Suppressor macrophage (primary cell): Measurements from ENCODE around the gene PKIB.
"Not testable (repeated sequence)": the region's sequence is repeated elsewhere in the genome, so short reads cannot be mapped to it uniquely, and the experiment has no call there.

ENCODE experiments used
- DNase-seq, 4 experiments: peaks; one replicate each; pipeline ENCODE4 v3.0.0-alpha.2; 2020 to 2022

The PKIB gene

DNA sequence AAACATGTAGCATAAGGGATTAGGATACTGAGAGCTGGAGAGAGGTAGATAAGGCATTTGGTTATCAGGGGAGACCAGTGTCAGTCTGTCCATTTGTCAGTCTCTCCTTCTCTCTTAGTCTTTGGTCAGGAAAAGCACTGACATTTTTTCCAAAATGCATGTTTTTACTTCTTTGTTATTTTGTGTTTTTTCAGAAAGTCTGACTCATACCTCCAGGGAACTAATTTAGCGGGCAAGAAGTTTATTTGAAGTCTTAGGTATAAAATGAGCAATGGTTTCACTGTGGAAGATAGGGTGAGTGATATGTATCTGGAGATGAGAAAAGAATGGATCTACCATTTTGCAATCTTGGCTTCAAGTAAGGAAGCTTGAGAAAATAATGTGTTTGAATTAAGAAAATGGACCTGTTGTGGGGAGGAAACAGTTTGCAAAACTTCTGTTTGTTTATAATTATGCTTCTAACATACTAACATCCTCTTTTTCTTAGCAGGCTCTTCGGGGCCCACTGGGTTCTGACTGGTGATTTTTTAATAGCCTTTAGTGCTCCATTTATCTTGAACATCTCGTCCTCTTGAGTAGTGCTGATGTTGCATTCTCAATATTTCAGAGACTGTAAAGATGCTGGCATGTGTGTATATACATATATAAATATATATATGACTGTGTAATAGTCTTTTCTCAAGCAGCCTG, 102.4 kb downstream of the PKIB start:
- DNase-seq, result peak; percentile 26 to 51 (median 44)

DNA sequence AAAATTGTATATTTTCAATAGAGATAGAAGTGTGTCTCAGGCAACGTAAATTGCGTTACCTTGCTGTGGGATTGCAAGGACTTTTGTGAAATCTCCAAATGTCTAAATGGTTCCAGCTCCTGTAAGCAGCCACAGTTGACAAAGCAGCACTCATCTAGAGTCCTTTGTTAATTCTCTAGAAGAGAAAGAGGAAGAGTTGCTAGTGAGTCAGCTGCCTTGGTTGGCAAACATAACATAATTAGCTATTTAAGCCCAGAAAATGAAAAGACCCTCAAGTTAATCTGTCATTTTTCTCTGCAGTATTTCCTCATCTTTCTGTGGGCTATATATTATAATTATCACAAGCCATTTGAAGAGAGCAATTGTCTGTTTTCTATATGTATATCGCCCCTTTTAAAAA, 102.9 kb downstream of the PKIB start:
- DNase-seq, result peak; percentile 62 to 84 (median 71)

DNA sequence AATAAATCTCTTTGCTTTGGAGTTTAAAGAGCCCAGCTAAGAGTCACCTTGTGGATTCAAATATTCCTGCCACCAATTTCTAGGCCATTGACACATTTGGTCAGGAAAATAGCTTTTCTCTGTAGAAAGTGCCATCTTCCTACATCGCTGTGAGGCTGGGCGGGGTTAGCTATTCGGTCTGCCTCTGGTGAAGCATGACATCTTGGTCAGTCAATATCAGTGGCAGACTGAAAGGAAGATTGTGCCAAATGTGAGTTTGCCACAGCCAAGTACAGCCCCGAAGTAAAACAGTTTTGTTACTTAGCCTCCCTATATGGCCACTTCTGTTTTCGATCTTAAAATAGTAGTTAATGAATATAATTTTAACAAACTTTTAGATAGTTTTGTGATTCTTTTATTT, 103.9 kb downstream of the PKIB start:
- DNase-seq, result no peak

DNA sequence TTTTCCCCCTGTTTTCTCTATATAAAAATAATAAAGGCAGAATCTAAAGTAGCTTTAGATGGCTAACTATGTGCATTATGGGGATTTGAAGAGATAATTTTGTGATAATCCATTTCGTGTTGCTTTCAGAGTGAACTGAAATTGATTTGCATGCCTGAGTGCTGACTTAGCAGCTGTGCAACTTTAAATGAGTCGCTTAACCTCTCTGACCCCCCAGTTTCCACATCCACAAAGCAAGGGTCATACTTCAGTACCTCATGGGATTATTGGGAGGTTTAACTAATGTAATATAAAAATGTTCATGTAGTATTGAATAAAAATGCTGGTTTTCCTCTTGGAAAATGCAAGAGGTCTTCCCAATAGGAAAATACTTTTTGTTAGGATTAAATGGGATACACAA, 105.5 kb downstream of the PKIB start:
- no peak for DNase-seq

DNA sequence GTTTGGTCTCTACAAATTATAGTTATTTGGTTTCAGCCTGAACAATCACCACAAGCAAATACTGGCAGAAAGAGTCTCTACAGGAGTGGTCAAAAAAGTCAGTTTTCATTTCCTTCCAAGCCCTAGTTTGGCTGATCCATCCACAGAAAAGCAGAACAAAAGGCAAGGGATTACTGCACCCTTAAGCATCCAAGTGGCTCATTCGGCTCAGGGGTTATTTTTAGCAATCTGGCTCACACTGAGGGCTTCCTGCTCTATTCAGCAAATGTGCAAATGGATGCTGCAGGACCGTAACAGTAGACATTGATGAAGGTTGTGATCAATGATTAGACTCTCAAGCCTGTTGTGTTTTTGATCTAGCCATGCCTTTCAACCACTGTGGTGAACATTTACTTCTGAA, 107.1 kb downstream of the PKIB start:
- peak; percentile 72 to 88 (median 78) for DNase-seq

DNA sequence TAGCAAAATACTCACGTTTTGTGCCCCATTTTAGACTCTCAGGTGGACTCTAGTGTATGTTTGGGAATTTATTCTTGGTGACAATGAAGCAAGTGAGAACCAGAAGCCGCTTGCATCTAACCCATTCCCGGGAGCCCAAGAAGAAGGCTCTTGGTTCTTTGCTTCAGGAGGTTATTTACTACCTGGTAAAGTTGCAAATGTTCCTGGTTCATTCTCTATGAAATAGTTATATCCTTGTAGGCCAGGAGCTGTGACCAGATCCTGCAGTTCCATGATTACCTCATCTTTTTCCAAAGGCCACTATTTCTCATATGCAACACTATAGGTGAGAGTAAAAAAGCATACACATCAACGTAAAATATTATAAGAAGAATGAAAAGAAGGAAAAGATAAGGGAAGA, 108.4 kb downstream of the PKIB start:
- no peak for DNase-seq

DNA sequence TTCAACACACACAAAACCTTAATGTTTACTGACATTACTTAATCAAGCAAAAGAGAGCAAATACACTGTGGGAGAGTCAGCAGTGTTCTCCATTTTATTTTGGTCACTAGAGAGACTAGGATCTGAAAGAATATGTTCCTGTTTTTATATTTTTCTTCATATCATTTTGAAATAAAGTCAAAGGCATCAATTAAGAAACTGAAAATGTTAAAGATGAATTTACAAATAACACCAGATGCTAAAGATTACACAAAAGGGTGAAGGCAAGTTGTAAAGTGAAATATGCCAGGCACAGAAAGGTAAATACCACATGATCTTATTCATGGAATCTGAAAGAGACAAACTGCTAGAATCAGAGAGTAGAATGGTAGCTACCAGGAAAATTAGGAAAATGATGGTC, 109.0 kb downstream of the PKIB start:
- peak in 2 of 4 experiments; percentile 27 to 31 for DNase-seq

DNA sequence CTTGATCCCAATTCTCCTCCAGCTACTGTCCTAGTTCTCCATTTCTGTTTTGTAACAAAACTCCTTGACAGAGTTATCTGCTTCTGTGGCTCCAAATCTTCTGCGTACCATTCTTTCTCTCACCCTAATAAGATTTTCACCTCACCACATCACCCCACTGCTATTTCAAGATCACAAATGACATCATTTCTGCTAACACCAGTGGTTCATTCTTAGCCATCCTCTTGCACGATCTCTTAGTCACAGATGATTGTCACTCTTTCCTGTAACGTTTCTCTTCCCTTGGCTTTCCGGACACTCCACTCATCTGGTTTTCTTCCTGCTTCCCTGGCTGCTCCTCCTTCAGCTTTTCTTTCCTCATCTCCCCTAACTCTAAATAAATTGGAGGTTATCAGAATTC, 112.5 kb downstream of the PKIB start:
- peak in 1 of 4 experiments; percentile 65 for DNase-seq

DNA sequence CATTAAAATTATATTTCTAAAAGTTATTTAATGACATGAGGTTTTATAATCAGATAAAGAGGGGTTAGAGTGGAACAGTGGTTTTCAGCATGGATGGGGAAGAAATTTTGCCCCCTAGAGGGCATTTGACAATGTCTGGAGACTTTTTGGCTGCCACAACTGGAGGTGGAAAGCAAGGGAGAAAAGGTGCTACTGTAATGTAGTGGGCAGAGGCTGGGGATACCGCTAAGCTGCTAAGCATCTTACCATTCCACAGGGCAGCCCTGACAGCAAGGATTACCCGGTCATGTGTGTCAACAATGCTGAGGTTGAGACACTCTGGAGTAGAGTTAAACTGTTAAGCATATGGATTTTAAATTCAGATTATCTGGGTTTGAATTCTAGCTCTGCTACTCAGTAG, 116.4 kb downstream of the PKIB start:
- DNase-seq, result peak; percentile 44 to 67 (median 50)

DNA sequence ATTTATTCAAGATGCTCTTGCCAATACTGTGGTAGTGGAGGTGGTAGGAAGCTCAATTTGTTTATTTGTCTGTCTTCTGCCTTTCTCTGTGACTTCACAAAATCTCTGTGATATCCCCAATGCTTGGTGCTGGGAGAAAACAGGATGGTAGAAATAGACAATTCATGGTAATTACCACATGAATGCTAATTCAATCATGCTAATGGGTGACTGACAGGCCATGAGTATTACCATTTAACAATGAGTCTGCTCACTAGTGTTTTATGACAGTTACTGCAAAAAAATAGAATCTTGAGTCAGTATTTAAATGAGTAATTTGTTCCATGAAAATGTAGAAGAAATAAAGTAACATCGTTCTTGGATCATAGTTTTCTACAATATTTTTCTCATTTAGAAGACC, 117.0 kb downstream of the PKIB start:
- DNase-seq, result no peak

DNA sequence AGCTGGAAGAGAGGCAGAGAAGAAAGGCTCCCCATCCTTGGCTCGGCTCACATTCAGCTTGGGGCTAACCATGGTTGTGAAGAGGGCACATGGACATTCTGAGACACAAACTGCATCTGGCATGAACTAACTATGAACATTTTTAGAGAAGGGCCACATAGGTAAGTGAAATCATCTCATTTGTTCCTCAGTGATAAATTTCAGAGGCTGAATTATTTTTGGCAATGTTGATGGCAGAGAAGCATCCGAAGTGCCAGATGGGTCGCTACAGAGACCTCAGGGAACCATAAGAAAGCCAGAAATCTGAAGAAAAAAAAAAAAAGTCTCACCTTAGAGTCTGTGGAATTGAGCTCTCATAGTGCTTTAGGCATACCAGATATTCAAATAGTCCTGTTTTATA, 120.1 kb downstream of the PKIB start:
- DNase-seq, result no peak

DNA sequence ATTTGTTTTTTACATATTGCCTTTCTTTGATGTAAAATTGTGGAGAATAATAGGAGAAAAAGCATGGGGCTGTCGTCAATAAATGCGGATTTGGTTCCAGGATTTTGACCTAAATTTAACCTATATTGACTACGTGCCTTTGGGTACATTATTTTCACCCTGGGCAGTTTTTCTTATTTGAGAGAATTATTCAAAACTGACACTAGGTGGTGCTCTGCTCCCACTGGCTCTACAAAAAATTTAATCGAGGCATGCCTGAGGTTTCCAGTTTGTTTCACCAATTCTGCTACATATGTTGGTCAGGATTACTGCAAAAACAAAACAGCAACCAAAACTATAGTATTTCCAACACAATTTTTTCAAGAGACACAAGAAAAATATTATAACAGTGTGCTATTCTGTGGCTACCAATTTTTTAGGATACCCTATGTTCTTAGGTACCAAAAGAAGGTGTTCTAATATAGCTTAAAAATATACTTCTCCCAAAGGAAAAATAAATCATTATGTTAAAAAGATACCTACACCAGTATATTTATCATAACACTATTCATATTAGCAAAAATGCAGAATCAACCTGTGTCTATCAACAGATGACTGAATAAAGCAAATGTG, 120.7 kb downstream of the PKIB start:
- peak; percentile 49 to 69 (median 62) for DNase-seq

DNA sequence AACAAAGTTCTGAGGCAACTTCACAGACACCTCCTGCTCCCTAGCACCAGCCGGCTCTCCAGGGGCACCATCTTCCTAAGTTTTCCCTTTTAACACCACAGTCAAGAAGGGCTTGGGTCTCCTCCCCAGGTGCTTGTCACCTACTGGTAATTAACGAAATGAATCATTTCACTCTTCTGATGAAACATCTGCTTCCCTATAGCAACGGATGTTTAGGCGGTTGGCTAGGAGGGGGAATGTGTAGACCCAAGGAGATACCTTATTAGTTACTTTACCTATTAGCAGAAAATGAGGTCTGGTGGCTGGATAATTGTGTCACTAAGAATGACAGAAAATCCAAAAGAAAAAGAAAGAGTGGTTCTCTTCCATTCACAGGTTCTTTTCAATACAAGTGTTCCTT, 123.1 kb downstream of the PKIB start:
- no peak for DNase-seq

DNA sequence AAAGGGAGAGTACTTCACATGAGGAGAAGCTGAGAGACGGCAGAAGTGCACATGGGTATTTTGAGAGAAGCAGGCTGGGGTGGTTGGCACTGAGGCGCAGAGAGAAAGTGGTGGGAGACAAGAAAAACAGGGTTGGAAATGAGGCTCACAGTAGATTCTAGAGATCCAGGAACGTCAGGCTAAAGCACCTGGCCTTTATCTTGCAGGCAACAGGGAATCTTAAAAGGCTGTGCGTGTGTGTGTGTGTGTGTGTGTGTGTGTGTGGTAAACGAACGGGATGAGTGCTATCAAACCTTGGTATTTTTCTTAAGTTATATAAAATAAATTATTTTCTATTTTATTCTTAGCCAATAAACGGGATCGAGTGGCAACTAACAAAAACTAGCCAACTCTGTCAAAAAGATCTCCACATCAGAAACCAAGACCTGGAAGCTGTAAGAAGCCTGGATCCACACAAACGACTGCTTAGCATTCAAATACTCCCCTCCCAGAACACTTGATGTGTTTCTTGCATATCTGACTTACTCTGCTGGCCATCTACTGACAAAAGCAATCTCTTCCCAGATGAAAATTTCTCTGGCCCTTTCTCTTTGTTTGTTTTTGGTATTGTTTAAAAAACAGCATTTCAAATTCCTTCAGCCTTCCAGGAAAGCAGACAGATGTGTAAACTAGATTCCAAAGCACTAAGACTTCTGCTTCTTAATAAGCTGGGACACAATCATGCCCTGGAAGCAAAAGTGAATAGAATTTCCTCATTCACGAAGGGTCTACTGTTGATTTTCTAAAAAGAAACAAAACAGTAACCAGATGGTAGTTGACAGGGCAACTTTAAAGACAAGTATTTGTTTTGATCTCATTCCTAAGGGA, 124.6 kb downstream of the PKIB start:
- DNase-seq, result no peak

DNA sequence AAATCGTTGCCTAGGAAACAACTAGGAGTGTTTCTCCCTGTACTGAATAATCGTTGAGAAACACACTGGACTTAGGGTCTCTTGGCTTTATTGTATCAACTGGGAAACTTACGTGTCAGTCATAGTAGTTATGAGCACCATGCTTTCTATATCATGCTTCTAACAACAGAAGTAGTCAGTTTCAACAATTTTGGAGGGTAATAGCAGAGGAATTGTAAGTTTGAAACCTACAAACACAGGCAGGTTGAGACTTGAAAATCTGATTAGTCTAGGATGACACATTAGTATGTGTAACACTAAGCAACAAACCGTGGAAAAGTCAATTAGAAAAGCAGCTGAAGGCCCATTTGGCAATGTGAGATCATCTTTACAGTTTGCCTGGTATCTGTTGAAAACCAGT, 125.4 kb downstream of the PKIB start:
- no peak for DNase-seq

DNA sequence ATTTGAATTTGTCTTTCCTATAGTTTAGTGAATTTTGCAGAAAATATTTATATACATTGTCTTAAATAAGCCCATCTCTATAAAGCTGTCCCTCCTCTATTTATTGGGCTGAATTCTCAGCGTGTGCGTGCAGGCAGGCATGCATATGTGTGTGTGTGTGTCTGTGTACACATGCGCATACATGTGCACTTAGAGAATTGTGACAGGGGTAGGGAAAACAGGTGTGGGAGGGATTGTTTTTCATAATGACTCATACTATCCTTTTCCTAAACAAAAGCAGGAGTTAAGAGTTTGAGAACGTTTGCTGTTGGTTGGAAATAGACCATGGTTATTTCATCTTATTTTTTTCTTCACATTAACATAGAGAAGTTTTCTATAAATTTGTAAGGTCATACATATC, 126.0 kb downstream of the PKIB start:
- DNase-seq, result no peak

DNA sequence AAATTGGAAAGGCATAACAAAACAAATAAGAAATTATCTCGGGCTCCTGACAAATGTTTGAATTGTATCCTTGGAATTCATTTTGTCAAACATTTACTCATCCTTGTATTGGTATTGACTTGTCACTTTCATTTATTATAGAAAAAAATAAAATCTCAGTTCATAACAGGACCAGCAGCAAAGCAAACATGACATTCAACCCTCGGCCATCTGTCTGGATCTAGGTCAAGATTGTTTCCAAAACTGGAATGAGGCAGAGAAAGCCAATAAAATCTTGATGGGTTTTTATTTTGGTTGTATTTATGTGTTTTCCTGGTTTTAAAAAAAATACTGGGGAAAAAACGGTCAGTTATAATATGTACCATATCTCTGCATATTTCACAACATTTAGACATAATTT, 126.4 kb downstream of the PKIB start:
- DNase-seq, result no peak

DNA sequence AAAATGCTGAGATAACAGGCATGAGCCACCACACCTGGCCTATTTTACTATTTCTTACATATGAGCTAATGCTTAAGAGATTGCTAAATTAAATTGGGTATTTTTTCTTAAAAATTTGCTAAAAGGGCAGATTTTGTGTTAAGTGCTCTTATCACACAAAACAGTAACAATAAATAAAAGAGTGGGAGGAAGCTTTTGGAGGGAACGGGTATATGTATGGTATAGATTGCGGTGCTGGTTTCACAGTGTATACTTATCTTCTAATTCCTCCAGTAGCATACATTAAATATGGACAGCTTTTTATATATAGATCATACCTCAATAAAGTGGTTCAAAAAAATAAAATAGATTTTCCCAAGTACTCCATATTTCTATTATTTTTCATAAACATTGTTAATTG, 129.9 kb downstream of the PKIB start:
- no peak for DNase-seq

DNA sequence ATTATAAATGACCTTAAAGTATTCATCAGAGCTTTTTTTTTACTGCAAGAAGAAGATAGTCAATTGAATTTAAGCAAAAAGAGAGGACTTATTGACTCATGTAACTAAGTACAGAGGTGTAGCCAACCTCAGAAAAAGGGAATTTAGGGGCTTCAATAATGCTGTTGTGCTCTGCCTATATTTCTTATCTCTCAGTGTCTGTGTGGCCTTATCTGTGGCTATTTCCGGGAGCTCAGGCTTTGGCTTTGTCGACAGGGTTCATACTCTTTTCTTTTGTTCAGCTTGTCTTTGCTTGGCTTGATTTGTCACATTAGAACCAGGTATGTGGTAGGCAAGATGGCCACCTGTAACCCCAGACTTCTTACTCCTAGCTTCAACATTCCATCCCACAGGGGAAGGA, 130.7 kb downstream of the PKIB start:
- DNase-seq, result no peak

DNA sequence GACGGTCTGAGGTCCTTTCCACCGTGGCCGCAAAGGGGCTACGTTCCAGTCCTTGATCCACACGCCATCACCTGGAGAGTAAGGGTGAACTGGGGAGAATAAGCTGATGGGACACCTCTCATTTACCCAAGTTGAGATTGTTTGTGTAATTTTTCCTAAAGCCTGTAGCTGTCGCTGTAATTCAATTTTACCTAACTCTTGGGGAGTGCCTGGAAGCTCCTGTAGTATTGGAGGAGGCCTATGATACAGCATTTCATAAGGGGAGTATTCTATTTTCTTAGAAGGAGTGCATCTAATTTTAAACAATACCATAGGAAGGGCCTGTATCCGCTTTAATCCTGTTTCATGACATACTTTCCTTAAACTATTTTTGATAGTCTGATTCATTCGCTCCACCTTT, 134.0 kb downstream of the PKIB start:
- peak in 3 of 4 experiments; percentile 15 to 27 (median 24) for DNase-seq

DNA sequence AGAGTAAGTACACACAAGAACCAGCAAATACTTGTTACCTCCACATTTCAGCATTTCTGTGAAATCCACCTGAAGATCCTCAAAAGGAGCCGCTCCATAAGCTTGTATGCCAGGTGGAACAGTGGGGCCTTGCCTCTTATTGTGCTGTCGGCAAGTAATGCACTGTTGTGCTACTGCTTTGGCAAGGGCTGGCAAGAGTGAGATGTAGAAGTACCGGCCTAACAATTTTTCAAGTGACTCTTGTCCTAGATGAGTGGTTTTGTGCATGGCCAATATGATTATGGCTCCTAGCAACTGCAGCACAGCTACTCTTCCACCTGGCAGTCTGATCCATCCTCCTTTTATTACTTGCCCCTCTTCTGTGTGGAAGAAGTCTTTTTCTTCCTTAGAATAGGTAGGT, 134.7 kb downstream of the PKIB start:
- not testable (repeated sequence) for DNase-seq

DNA sequence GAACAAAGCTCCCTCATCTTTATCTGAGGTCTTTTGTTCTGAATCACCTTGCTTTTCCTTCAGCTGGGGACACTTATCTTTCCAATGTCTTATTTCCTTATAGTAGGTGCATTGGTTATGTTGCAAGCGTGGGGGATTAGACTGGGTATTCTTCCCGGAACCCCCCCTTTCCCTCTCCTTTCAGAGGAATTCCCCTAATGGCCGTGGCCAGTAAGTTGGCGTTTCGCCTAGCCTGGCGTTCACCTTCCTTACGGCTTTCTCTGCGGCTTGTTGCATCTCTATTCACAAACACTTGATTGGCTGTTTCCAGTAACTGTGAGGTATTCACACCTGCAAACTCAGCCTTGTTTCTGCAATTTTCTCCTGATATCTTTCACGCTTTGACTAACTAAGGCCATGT, 136.5 kb downstream of the PKIB start:
- no peak for DNase-seq

DNA sequence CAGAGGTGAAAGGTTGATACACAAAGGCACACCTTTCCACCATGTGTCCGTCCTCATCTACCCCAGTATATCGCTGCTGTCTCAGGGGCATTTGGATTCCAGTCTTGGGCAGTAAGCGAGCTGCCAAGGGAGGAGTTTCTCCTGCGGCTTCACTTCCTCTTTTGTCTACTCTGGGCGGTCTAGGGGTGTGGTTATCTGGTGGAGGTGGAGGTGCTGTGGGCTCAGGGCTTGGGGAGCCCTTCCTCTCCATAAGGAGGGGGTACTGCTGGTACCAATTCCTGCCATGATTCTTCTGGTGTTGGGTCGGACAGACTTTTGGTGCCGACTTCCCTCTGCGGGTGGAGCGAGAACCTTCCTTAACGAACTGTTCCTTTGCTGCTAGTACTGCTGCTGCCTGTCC, 137.4 kb downstream of the PKIB start:
- DNase-seq, result peak; percentile 13 to 56 (median 50)

DNA sequence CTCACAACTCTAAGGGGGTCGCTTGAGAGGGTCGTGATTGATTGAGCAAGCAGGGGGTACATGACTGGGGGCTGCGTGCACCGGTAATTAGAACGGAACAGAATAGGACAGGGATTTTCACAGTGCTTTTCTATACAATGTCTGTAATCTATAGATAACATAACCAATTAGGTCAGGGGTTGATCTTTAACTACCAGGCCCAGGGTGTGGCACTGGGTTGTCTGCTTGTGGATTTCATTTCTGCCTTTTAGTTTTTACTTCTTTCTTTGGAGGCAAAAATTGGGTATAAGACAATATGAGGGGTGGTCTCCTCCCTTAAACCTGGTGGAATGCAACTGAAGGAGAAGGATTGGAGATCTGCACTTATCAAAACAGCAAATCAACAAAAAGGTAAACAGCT, 138.7 kb downstream of the PKIB start:
- not testable (repeated sequence) for DNase-seq
